Measurements from ENCODE around the gene CAMKV. TPM values are rescaled to one million over a fixed set of nuclear protein-coding genes. Genes with fewer than 3 reads are reported as not detected.

The CAMKV gene
- total RNA-seq, 1 donor from 2014 or later, result 0.45 TPM

DNA sequence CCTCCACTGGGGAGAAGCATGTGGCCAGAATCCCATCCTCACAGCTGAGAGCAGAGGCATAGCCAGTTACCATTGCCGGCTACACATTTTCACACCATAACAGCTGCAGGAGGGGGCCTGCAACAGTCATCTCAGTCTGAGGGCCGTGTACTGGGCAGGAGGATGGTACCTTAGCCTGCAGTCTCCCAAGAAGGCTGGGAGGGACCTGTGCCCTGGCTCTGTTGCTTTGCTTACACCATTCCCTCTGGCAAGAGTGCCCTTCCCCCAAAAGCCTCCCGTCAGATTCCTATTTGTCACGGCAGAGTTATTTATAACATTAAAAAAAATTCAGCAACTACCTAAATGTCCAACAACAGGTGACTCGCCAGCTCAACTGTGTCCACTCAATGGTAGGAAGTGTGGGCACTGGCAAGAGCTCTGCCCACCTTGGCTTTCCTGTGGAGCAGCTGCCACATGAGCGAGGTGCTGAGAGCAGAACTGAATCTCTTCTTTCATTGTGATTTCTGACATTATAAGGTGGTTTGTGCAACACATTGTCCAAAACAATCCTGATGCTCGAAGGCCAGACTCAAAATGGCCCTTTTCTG lies 4.4 kb downstream of the CAMKV start:
- no peak overlapping the region for H3K9ac ChIP-seq (ENCODE audit: low read length)
- Mint-ChIP-seq H3K4me1 (ENCODE audit: low read depth, unreplicated experiment) (no peaks in the 10 kb centered on the region), H3K36me3 (ENCODE audit: low read depth, unreplicated experiment) (no peaks in the 10 kb centered on the region), H3K27ac (ENCODE audit: unreplicated experiment) (no peak overlapping the region), H3K4me3 (ENCODE audit: unreplicated experiment) (no peak overlapping the region), H3K27me3 (ENCODE audit: low read depth, unreplicated experiment) (peaks cover 52% of the 10 kb centered on the region), H3K9me3 (ENCODE audit: unreplicated experiment) (no peaks in the 10 kb centered on the region)
- H3K4me3 ChIP-seq (ENCODE audit: insufficient read depth, low read depth, low read length), result no peak overlapping the region
- no peaks in the 10 kb centered on the region for H3K9me3 ChIP-seq (ENCODE audit: insufficient read depth, low read depth, low read length)
- H3K79me2 ChIP-seq (ENCODE audit: insufficient read depth, low read length), result no peaks in the 10 kb centered on the region
- H3K4me1 ChIP-seq (ENCODE audit: insufficient read depth, low read length), result no peaks in the 10 kb centered on the region
- no peak for DNase-seq (ENCODE audit: low read depth)
- TF ChIP-seq, protein P1, sequence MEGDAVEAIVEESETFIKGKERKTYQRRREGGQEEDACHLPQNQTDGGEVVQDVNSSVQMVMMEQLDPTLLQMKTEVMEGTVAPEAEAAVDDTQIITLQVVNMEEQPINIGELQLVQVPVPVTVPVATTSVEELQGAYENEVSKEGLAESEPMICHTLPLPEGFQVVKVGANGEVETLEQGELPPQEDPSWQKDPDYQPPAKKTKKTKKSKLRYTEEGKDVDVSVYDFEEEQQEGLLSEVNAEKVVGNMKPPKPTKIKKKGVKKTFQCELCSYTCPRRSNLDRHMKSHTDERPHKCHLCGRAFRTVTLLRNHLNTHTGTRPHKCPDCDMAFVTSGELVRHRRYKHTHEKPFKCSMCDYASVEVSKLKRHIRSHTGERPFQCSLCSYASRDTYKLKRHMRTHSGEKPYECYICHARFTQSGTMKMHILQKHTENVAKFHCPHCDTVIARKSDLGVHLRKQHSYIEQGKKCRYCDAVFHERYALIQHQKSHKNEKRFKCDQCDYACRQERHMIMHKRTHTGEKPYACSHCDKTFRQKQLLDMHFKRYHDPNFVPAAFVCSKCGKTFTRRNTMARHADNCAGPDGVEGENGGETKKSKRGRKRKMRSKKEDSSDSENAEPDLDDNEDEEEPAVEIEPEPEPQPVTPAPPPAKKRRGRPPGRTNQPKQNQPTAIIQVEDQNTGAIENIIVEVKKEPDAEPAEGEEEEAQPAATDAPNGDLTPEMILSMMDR (IDR thresholded peaks at IDR 0.05; ENCODE audit: insufficient read depth, low read depth, low read length), result no peak
- TF ChIP-seq EZH2 (IDR thresholded peaks at IDR 0.05; ENCODE audit: insufficient read depth, low read length), result no peak
- no peak overlapping the region for H3K27ac ChIP-seq (ENCODE audit: low read depth, low read length)
- H3K4me2 ChIP-seq (ENCODE audit: low read length), result no peak overlapping the region
- FAIRE-seq, result no peak
- H3K36me3 ChIP-seq (ENCODE audit: insufficient read depth, low read length), result no peaks in the 10 kb centered on the region
- H3K27me3 ChIP-seq (ENCODE audit: insufficient read depth, low read length), result peaks cover 31% of the 10 kb centered on the region
- no peak overlapping the region for H2AFZ ChIP-seq (ENCODE audit: low read depth, low read length)
- H4K20me1 ChIP-seq (ENCODE audit: insufficient read depth, low read length), result no peaks in the 10 kb centered on the region

DNA sequence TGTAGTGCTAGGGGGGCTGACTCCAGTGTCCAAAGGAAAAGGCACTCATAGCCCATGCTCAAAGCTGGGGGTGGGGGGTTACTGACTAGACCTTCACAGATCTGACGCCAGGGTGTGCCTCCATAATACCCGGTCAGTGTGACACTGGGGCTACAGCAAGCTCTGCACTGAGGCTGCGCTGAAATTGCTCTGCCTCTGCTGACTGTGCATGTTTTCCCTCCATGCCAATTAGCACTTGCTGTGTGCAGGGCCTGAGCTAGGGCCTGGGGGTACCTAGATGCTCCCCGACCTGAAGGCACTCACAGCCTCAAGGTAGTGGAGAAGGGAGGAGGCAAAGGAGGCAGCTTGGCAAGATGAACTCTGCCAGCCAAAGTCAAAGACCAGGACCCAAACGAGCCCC lies 5.2 kb downstream of the CAMKV start:
- Histone ChIP-seq H3K27ac (ENCODE audit: low read depth, low read length) (no peak overlapping the region), H3K4me1 (ENCODE audit: insufficient read depth, low read length) (no peaks in the 10 kb centered on the region), H4K20me1 (ENCODE audit: insufficient read depth, low read length) (no peaks in the 10 kb centered on the region), H3K4me2 (ENCODE audit: low read length) (no peak overlapping the region), H2AFZ (ENCODE audit: low read depth, low read length) (no peak overlapping the region), H3K9me3 (ENCODE audit: insufficient read depth, low read depth, low read length) (no peaks in the 10 kb centered on the region), H3K4me3 (ENCODE audit: insufficient read depth, low read depth, low read length) (no peak overlapping the region), H3K36me3 (ENCODE audit: insufficient read depth, low read length) (no peaks in the 10 kb centered on the region), H3K79me2 (ENCODE audit: insufficient read depth, low read length) (no peaks in the 10 kb centered on the region), H3K9ac (ENCODE audit: low read length) (no peak overlapping the region), H3K27me3 (ENCODE audit: insufficient read depth, low read length) (peaks cover 27% of the 10 kb centered on the region)
- Mint-ChIP-seq H3K4me1 (ENCODE audit: low read depth, unreplicated experiment) (no peaks in the 10 kb centered on the region), H3K4me3 (ENCODE audit: unreplicated experiment) (no peak overlapping the region), H3K27ac (ENCODE audit: unreplicated experiment) (no peak overlapping the region), H3K27me3 (ENCODE audit: low read depth, unreplicated experiment) (peaks cover 48% of the 10 kb centered on the region), H3K9me3 (ENCODE audit: unreplicated experiment) (no peaks in the 10 kb centered on the region), H3K36me3 (ENCODE audit: low read depth, unreplicated experiment) (no peaks in the 10 kb centered on the region)
- no peak for TF ChIP-seq EZH2 (IDR thresholded peaks at IDR 0.05; ENCODE audit: insufficient read depth, low read length)
- TF ChIP-seq, protein P1 (IDR thresholded peaks at IDR 0.05; ENCODE audit: insufficient read depth, low read depth, low read length), result no peak
- no peak for FAIRE-seq
- DNase-seq (ENCODE audit: low read depth), result no peak

DNA sequence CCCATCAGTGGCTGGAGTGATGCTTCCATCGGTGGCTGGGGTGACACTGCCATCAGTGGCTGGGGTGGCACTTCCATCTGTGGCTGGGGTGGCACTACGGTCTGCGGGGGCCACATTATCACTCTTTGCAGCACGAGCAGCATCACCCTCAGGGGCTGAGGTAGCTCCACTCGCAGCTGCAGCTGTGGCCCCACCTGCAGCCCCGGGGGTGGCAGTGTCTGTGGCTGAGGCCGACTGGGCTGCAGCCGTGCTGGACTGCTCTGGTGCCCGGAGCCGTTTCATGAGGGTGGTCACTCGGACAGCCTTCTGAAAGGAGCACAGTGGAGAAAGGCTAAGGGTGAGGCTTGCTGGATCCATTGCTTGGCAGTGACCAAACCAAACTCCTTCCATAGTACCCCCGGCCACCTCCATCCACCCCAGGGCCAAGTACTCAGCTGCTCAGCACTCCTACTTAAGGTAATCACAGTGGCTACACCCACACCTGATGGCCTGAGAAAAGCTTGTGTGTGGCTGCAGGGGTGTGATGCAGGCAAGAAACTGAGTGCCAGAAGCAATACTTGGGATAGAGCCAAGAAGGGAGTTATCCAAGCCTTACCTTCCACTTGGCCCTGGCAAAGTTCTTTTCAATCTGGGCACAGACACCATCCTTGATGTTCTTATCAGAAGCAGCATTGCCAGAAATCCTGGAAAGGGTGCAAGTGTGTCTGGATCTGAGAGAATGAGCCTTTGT lies 10.0 kb downstream of the CAMKV start:
- DNase-seq (ENCODE audit: low read depth), result no peak
- peaks cover 23% of the 10 kb centered on the region for H3K27me3 Mint-ChIP-seq (ENCODE audit: low read depth, unreplicated experiment)
- H3K36me3 Mint-ChIP-seq (ENCODE audit: low read depth, unreplicated experiment), result no peaks in the 10 kb centered on the region
- Histone ChIP-seq H3K27me3 (ENCODE audit: insufficient read depth, low read length) (peaks cover 12% of the 10 kb centered on the region), H2AFZ (ENCODE audit: low read depth, low read length) (no peak overlapping the region), H3K36me3 (ENCODE audit: insufficient read depth, low read length) (no peaks in the 10 kb centered on the region), H3K9me3 (ENCODE audit: insufficient read depth, low read depth, low read length) (no peaks in the 10 kb centered on the region), H3K4me1 (ENCODE audit: insufficient read depth, low read length) (peaks cover 5% of the 10 kb centered on the region), H4K20me1 (ENCODE audit: insufficient read depth, low read length) (no peaks in the 10 kb centered on the region), H3K4me3 (ENCODE audit: insufficient read depth, low read depth, low read length) (no peak overlapping the region), H3K4me2 (ENCODE audit: low read length) (no peak overlapping the region), H3K79me2 (ENCODE audit: insufficient read depth, low read length) (peaks cover 16% of the 10 kb centered on the region), H3K27ac (ENCODE audit: low read depth, low read length) (no peak overlapping the region), H3K9ac (ENCODE audit: low read length) (no peak overlapping the region)
- TF ChIP-seq, protein P1 (IDR thresholded peaks at IDR 0.05; ENCODE audit: insufficient read depth, low read depth, low read length), result no peak
- no peak for TF ChIP-seq EZH2 (IDR thresholded peaks at IDR 0.05; ENCODE audit: insufficient read depth, low read length)
- no peak for FAIRE-seq
- no peak overlapping the region for H3K4me3 Mint-ChIP-seq (ENCODE audit: unreplicated experiment)
- H3K4me1 Mint-ChIP-seq (ENCODE audit: low read depth, unreplicated experiment), result peaks cover 2% of the 10 kb centered on the region
- no peak overlapping the region for H3K27ac Mint-ChIP-seq (ENCODE audit: unreplicated experiment)
- H3K9me3 Mint-ChIP-seq (ENCODE audit: unreplicated experiment), result no peaks in the 10 kb centered on the region

Measured in astrocyte (in vitro differentiated cells and primary cell).